Brain microvascular endothelial cell (primary cell): Measurements from ENCODE around the gene ARHGAP26.
A peak's percentile ranks its signal among the peaks of the same experiment; 100 is the strongest.

Source experiments
- DNase-seq: peaks from one replicate; pipeline ENCODE4 v3.0.0-alpha.2; 2020
- H3K27ac ChIP-seq: fragments of 250-450 bp; sonication (Bioruptor Pico); 2 replicates; pipeline ENCODE4 v1.5.1; 2020; ENCODE audit warnings: mild to moderate bottlenecking, moderate library complexity
- H3K27me3 ChIP-seq: fragments of 250-450 bp; sonication (Bioruptor Pico); replicated peaks from 2 replicates; pipeline ENCODE4 v1.5.1; 2020; ENCODE audit warnings: mild to moderate bottlenecking
- H3K36me3 ChIP-seq: fragments of 250-450 bp; sonication (Bioruptor Pico); replicated peaks from 2 replicates; pipeline ENCODE4 v1.5.1; 2020; ENCODE audit warnings: mild to moderate bottlenecking
- H3K4me3 ChIP-seq: 2 replicates; pipeline ENCODE4 v1.5.1; 2011; ENCODE audit warnings: low read depth, mild to moderate bottlenecking, control low read depth, low read length, moderate library complexity
- CTCF ChIP-seq: IDR thresholded peaks from 2 replicates; pipeline ENCODE4 v1.5.1; 2011; ENCODE audit warnings: low read depth, mild to moderate bottlenecking, moderate library complexity, low read length, control low read depth, inconsistent platforms; ENCODE audit errors: missing control alignments
- in situ Hi-C: cut with HindIII; loops from 2 replicates; pipeline ENCODE4 v1.10.0; 2017; ENCODE audit warnings: low sequenced_read_pairs, low pct_ligation_motif_present

Gene ARHGAP26

GRCh38 chr5:143059976-143060765 lies 290.0 kb downstream of the ARHGAP26 start:
- in situ Hi-C loops = no loop called here
- Histone ChIP-seq H3K27ac (no peak overlapping the region), H3K36me3 (no peaks in the 10 kb centered on the region), H3K4me3 (no peak overlapping the region), H3K27me3 (no peaks in the 10 kb centered on the region)
- TF ChIP-seq CTCF = no peak
- no peak for DNase-seq

- DNase-seq = no peak
- Histone ChIP-seq H3K27ac (peak overlapping the region; percentile 22), H3K27me3 (no peaks in the 10 kb centered on the region), H3K36me3 (no peaks in the 10 kb centered on the region), H3K4me3 (no peak overlapping the region)
- in situ Hi-C loops = no loop called here
- no peak for TF ChIP-seq CTCF
These were observed 291.2 kb downstream of the ARHGAP26 start for GRCh38 chr5:143061161-143061945.

GRCh38 chr5:143062379-143062778 lies 292.2 kb downstream of the ARHGAP26 start:
- DNase-seq = no peak
- Histone ChIP-seq H3K27ac (no peak overlapping the region), H3K4me3 (no peak overlapping the region), H3K27me3 (no peaks in the 10 kb centered on the region), H3K36me3 (no peaks in the 10 kb centered on the region)
- no peak for TF ChIP-seq CTCF
- in situ Hi-C loops = no loop called here

- Histone ChIP-seq H3K4me3 (no peak overlapping the region), H3K36me3 (no peaks in the 10 kb centered on the region), H3K27ac (no peak overlapping the region), H3K27me3 (no peaks in the 10 kb centered on the region)
- in situ Hi-C loops = no loop called here
- DNase-seq = no peak
- no peak for TF ChIP-seq CTCF
These were observed 293.2 kb downstream of the ARHGAP26 start for GRCh38 chr5:143063175-143063970.

GRCh38 chr5:143064218-143064641 lies 294.1 kb downstream of the ARHGAP26 start:
- in situ Hi-C loops = no loop called here
- no peak for DNase-seq
- H3K27me3 ChIP-seq = no peaks in the 10 kb centered on the region

More at GRCh38 chr5:143064218-143064641, 294.1 kb downstream of the ARHGAP26 start:
- H3K27ac ChIP-seq = peak overlapping the region; percentile 3
- H3K36me3 ChIP-seq = no peaks in the 10 kb centered on the region
- no peak overlapping the region for H3K4me3 ChIP-seq
- TF ChIP-seq CTCF = no peak
